Measurements from ENCODE around the gene ADCY4.
A peak's percentile ranks its signal among the peaks of the same experiment; 100 is the strongest.
"Not testable (repeated sequence)": the region's sequence is repeated elsewhere in the genome, so short reads cannot be mapped to it uniquely, and the experiment has no call there.

Gene ADCY4

GRCh38 chr14:24337824-24338175, 2.9 kb upstream of the ADCY4 start:
- DNase-seq: no peak

- DNase-seq: no peak
These were observed 2.4 kb upstream of the ADCY4 start for GRCh38 chr14:24337144-24337823.

GRCh38 chr14:24335461-24336171, 745 bp upstream of the ADCY4 start:
- DNase-seq: no peak

GRCh38 chr14:24332268-24332993, 2.4 kb downstream of the ADCY4 start:
- DNase-seq: peak; percentile 81

GRCh38 chr14:24331731-24332267, 3.1 kb downstream of the ADCY4 start:
- DNase-seq: no peak

- no peak for DNase-seq
These were observed 3.7 kb downstream of the ADCY4 start for GRCh38 chr14:24330973-24331674.

- peak; percentile 24 for DNase-seq
These were observed 5.1 kb downstream of the ADCY4 start for GRCh38 chr14:24329736-24330135.

GRCh38 chr14:24329073-24329663, 5.7 kb downstream of the ADCY4 start:
- no peak for DNase-seq

- DNase-seq: not testable (repeated sequence)
These were observed 7.0 kb downstream of the ADCY4 start for GRCh38 chr14:24327914-24328313.

GRCh38 chr14:24327303-24327702, 7.6 kb downstream of the ADCY4 start:
- DNase-seq: no peak

- no peak for DNase-seq
These were observed 8.9 kb downstream of the ADCY4 start for GRCh38 chr14:24325963-24326362.

- DNase-seq: no peak
These were observed 9.8 kb downstream of the ADCY4 start for GRCh38 chr14:24325041-24325530.

GRCh38 chr14:24324024-24324423, 10.8 kb downstream of the ADCY4 start:
- DNase-seq: no peak

- no peak for DNase-seq
These were observed 11.5 kb downstream of the ADCY4 start for GRCh38 chr14:24323341-24323740.

- no peak for DNase-seq
These were observed 12.2 kb downstream of the ADCY4 start for GRCh38 chr14:24322672-24323071.

GRCh38 chr14:24321212-24321975, 13.5 kb downstream of the ADCY4 start:
- no peak for DNase-seq

- no peak for DNase-seq
These were observed 17.5 kb downstream of the ADCY4 start for GRCh38 chr14:24317141-24317928.

- no peak for DNase-seq
These were observed 18.3 kb downstream of the ADCY4 start for GRCh38 chr14:24316597-24316950.

GRCh38 chr14:24315807-24316596, 18.9 kb downstream of the ADCY4 start:
- DNase-seq: no peak

- DNase-seq: no peak
These were observed 19.5 kb downstream of the ADCY4 start for GRCh38 chr14:24315243-24315806.
